GM12873 (cell line): ENCODE results near the gene SUCO.
A peak's percentile ranks its signal among the peaks of the same experiment; 100 is the strongest.

Experiments used
- CTCF ChIP-seq: IDR thresholded peaks from 2 replicates; pipeline ENCODE4 v1.5.1; 2012; ENCODE audit warnings: low read depth, mild to moderate bottlenecking, moderate library complexity, low read length, control low read depth; ENCODE audit not compliant: insufficient read depth; ENCODE audit errors: missing control alignments

Gene SUCO

DNA sequence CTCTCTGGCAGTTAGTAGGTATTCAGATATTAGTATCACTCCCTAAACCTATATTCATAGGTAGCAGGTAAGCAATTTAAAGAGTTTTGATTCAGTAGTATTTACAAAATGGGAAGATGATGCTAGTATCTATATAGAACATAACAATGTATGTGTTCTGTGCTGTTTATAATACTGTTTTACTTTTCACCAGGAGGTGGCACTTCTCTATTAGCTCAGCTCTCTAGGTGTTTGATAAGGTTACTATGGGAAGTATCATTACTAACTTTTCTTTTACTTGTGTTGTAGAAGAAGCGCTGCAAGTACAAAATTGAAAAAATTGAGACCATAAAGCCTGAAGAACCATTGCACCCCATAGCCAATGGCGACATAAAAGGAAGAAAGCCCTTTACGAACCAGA, 76.6 kb downstream of the SUCO start:
- TF ChIP-seq CTCF = peak; percentile 25

DNA sequence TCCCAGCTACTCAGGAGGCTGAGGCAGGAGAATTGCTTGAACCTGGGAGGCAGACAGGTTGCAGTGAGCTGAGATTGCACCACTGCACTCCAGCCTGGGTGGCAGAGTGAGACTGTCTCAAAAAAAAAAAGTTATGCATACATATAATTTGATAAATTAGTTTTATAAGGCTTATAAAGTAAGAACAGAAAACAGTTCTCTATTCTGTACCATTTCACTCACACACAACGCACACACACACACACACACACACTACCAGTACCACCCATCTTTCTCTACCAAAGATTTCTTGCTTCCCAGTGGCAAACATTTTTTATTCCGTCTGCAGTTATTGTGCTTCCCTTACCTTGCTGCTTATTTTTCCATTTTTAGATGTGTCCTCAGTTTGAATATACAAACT, 79.5 kb downstream of the SUCO start:
- TF ChIP-seq CTCF = no peak

- no peak for TF ChIP-seq CTCF
Measured at GRCh38 chr1:172613294-172613693, 80.3 kb downstream of the SUCO start.

DNA sequence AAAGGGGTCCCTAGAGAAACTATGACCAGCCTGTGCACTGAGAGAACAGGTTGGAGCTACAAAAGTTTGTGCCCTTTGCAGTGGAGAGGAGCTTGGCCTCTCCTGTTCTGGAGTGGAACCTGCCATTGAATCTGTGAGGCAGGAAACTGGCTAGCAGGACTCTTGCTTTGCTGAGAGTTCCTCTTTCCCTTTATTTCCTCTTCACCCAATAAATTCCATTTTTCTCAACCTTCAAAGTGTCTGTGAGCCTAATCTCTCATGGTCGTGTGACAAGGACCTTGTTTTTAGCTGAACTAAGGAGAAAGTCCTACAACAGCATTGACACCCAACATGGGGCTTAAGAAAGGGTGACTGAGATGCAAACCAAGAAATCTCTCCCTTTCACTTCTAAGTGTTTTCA, 83.2 kb downstream of the SUCO start:
- no peak for TF ChIP-seq CTCF

GRCh38 chr1:172616636-172617035, 83.7 kb downstream of the SUCO start:
- TF ChIP-seq CTCF = no peak

- no peak for TF ChIP-seq CTCF
Measured at GRCh38 chr1:172622541-172622940, 89.6 kb downstream of the SUCO start.

DNA sequence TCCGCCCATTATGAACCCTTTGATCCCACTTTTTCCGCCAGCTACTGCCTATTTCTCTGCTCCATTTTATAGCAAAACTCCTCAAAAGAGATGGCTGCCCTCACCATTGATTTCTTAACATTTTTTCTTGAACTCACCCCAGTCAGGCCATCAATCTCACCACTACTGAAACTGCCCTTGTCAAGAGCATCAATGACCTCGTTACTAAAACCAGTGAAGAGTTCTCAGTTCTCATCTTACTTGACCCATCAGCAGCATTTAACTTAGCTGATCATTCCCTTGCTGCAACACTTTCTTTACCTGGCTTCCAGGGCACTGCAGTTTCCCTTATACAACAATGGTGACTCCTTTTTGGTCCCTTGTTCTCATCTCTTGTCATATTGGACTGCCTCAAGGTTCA, 90.8 kb downstream of the SUCO start:
- no peak for TF ChIP-seq CTCF

DNA sequence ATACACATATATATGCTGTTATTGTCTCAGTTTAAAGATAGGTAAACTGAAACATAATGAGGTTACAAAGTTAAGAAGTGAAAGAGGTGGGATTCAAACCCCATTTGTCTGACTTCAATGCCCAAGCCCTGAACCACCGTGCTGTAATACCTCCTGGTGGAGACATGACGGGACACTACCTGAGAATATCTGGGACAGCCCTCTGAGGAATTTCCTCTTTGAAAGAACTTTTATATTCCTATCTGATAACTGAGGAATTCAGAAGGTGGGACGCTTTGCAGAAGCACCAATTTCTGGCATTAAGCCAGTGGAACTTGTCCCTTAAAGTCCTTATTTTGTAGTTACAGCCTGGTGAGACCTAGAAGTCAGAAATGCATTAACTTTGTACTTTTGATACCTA, 93.9 kb downstream of the SUCO start:
- no peak for TF ChIP-seq CTCF
